GM18951 (cell line): ENCODE measurements around the gene MALRD1.
"Not testable (repeated sequence)": the region's sequence is repeated elsewhere in the genome, so short reads cannot be mapped to it uniquely, and the experiment has no call there.

Experiments
- POLR2A ChIP-seq: IDR thresholded peaks from 4 replicates; pipeline ENCODE4 v1.6.1; 2011; ENCODE audit warnings: mild to moderate bottlenecking; ENCODE audit not compliant: insufficient read length, insufficient read depth; ENCODE audit errors: extremely low read depth
- in situ Hi-C: fragments of 300-500 bp; cut with MboI; formaldehyde crosslinking; loops from one replicate; pipeline ENCODE4 v1.12.0; 2022; ENCODE audit warnings: low sequenced_read_pairs, mixed read lengths, inconsistent platforms; ENCODE audit not compliant: unreplicated experiment

Gene MALRD1

DNA sequence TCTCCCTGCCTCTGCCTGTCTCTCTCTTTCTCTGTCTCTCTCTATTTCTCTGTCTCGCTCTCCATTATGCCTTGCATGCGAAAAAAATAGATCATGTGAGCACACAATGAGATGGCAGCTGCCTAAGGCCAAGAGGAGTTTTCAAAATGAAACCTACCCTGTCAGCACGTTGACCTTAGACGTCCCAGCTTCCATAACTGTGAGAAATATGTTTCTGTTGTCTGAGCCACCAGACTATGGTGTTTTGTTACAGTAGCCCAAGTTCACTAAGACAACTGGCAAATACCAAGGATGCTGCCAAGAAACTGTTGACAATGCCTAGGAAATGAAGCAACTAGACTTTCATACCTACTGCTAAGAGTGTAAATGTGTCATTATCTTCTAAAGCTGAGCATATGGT, 697.1 kb downstream of the MALRD1 start:
- in situ Hi-C loops = no loop called here
- no peak for TF ChIP-seq POLR2A

GRCh38 chr10:19749185-19749729, 700.7 kb downstream of the MALRD1 start:
- TF ChIP-seq POLR2A = no peak
- in situ Hi-C loops = no loop called here

GRCh38 chr10:19750972-19751371, 702.4 kb downstream of the MALRD1 start:
- in situ Hi-C loops = no loop called here
- TF ChIP-seq POLR2A = no peak

DNA sequence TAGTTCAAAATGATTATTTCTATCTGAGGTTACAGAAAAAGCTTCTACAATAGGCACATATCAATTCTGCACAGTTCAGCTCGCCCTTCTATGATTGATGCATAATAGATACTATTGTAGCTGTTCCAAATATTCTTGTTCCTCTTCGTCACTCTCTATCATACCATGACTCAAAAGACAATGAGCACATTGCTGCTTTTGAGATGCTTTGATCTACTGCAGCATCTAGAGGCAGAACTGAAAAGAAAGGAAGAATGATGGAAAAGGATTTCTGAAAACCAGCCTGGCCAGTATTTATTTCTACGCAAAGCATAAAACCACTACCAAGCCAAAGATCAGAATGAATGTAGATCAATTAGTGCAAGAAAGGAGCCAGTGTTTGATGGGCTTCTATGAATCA, 708.3 kb downstream of the MALRD1 start:
- TF ChIP-seq POLR2A = no peak
- in situ Hi-C loops = no loop called here

DNA sequence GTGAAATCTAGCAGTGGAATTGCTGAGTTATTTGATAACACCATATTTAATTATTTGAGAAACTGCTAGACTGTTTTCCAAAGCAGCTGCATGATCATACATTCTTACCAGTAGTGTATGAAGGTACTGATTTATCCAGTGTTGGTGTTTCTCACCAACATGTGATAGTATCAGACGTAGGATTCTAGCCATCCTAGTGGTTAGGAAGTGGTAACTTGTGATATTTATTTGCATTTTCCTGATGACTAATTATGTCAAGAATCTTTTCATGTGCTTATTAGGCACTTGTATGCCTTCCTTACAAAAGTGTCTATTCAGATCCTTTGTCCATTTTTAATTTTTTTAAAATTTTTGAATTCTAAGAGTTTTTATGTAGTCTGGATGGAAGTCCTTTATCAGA, 713.4 kb downstream of the MALRD1 start:
- in situ Hi-C loops = no loop called here
- no peak for TF ChIP-seq POLR2A

GRCh38 chr10:19764111-19764510, 715.5 kb downstream of the MALRD1 start:
- in situ Hi-C loops = no loop called here

DNA sequence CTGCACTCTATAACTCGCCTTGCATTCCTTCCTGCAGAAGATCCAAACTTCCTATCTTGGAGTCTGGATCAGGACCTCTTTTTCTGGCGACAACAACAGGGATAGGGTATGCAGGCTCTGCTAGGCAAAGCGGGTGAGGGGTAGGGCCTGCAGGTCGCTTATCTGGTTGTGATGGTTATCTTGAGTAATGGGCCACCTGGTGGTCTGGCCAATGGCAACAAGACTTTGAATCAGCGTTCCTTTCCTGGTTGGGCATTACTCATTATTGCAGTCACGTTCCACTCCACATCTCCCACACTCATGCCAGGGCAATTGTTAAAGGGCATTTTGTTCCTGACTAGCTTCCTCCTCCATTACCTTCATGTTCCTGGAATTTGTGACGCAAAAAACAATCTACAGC, 719.3 kb downstream of the MALRD1 start:
- TF ChIP-seq POLR2A = no peak
- in situ Hi-C loops = no loop called here

More at GRCh38 chr10:19764111-19764510, 715.5 kb downstream of the MALRD1 start:
- TF ChIP-seq POLR2A = no peak

DNA sequence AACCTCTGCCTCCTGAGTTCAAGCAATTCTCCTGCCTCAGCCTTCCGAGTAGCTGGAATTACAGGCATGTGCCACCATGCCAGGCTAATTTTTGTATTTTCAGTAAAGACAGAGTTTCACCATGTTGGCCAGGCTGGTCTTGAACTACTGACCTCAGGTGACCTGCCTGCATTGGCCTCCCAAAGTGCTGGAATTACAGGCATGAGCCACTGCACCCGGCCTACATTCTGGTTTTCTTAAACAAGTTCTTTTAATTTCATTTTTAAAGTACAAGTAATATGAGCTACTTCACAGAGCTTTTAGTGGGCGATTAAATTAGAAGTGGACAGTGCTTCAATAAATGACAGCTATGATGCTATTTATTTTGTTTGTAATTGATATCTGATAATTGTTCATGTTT, 721.2 kb downstream of the MALRD1 start:
- in situ Hi-C loops = not testable (repeated sequence)

GRCh38 chr10:19772972-19773371, 724.4 kb downstream of the MALRD1 start:
- in situ Hi-C loops = no loop called here

GRCh38 chr10:19775296-19775695, 726.7 kb downstream of the MALRD1 start:
- in situ Hi-C loops = no loop called here

More at GRCh38 chr10:19772972-19773371, 724.4 kb downstream of the MALRD1 start:
- TF ChIP-seq POLR2A = no peak

DNA sequence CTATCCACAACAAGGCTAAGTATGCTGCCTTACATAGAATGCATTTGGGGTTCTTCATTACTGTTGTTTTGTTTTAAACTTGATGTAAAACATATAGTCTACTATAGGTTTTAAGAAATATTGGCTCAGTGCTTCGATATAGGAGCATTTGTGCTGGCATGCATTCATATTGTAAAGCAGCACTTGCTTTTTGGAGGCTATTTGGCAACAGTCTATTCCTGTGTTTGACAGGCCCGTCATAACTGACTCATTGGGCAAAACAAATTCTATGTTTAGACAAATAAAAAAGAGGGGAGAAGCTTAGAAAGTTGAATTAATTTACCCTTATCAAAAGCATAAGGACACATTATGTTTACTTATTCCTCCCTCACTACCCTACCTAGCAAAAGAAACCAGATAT, 729.2 kb downstream of the MALRD1 start:
- in situ Hi-C loops = no loop called here

More at GRCh38 chr10:19775296-19775695, 726.7 kb downstream of the MALRD1 start:
- TF ChIP-seq POLR2A = no peak

GRCh38 chr10:19778996-19779395, 730.4 kb downstream of the MALRD1 start:
- no peak for TF ChIP-seq POLR2A
- in situ Hi-C loops = no loop called here

More for the DNA sequence above, 729.2 kb downstream of the MALRD1 start:
- no peak for TF ChIP-seq POLR2A

DNA sequence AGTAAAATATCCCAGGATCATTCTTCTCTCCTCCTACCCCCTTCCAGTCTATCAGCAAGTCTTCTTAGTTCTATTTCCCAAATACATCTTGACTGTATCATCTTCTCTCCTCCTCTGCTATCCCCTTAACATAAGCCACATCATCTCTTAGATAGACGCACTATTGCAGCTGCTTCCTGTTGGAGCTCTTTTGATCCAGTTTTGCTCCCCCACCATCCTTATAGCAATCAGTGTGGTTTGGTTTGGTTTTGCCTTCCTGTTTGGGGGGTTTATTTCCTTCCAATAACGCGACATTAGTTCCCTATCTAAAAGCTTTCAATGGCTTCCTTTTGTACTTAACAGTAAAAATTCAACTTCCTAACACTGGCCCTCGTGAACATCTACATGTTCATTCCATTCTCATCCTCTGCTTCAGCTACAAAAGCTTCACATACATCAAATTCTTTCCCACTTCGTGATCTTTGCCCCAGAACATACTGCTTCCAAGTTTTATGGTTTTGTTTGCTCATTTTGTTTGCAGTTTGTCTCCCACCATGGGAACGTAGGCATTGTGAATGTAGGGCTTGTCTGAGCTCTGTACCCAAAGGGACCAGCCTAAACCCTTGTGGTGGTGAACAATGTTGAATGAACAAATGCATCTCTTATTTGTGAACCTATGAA, 734.0 kb downstream of the MALRD1 start:
- in situ Hi-C loops = no loop called here
- no peak for TF ChIP-seq POLR2A

- in situ Hi-C loops = no loop called here
- TF ChIP-seq POLR2A = no peak
Measured at GRCh38 chr10:19783721-19784120, 735.1 kb downstream of the MALRD1 start.
